DMS153 treated with DMSO at 0.1 percent for 48 hours (cell line): ENCODE data around the gene CKS1B.

Experiments used
- DNase-seq: peaks from one replicate; lab custom pipeline; 2025; ENCODE audit not compliant: unreplicated experiment; lab: John Stamatoyannopoulos, UW

Gene CKS1B

DNA sequence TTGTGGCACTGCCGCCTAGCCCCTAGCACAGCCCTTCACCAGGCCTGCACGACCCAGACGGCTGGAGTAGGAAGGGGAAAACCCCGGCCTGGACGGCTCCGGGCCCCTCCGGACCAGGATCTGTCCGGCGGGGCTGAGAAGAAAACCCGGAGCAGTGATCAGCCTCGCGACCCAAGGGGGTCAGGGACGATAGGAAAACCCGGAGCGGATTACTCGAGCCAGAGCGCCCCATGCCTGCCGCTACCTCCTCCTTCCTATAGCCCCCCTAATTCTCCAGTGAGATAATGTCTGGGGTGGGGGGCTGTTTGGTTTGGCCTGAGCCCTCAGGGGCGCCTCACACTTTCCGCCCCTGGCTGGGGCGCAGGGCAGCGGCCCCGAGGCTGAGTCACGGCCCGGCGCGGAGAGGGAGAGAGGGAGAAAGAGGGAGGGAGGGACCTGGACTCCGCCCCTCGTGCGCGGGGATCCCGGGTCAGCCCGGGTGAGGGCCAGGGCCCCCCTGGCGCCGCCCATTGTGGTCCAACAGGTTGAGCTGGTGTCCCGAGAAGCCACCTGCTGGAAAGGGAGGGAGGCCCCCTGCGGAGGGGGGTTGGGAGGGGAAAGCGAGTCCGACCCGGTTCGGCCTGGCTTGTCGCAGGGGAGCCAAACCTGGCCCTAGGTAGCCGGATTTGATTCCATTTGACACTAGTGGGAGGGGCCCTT is 26.4 kb downstream of the CKS1B start:
- DNase-seq: peak; percentile 97

DNA sequence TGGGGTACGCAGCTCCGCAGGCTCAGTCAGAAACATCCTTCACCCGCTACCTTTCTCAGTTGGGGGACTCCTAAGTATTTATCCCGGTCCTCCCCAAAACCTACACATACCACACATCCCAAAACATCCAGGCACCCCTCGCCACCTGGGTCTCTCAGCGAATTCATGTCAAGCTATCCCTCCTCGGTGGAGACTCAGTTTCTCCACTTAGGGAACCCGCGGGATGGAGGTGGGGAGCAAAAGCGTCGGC is 26.9 kb downstream of the CKS1B start:
- DNase-seq: no peak

DNA sequence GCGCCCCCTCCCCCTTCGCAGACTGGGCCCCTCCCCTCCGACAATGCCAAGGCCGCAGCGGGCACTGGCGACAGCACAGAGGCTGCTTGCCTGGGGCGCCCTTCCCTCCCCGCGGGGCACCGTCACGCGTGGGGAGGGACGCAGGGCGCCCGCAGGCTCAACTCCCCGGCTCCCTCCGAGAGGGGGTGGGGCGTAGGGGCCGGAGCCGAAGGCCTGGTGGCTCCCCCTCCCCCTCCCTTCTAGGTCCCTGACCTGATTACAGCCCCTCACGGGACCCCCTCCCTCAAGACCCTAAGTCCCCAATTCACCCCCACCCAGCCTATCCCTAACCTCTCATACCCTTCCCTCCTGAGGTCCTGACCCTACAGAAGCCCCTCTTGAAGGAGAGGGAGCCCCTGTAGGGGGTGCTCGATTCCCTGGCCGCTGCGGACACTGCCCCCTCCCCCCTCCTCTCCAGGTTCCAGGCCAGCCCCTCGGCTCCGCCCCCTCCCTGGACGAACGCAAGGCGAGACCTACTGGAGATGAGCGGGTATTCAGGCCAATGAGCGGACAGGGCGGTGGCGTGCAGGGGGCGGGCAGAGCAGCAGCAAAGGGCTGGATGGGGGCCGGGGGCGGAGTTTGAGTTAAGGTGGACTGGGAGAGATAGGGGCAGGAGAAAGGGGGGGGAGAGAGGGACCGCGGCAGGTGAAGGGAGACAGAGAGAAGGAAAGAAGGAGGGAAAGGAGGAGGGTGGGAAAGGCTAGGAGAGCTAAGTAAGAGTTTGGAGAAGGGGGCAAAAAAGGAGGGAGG is 27.4 kb downstream of the CKS1B start:
- peak; percentile 100 for DNase-seq

DNA sequence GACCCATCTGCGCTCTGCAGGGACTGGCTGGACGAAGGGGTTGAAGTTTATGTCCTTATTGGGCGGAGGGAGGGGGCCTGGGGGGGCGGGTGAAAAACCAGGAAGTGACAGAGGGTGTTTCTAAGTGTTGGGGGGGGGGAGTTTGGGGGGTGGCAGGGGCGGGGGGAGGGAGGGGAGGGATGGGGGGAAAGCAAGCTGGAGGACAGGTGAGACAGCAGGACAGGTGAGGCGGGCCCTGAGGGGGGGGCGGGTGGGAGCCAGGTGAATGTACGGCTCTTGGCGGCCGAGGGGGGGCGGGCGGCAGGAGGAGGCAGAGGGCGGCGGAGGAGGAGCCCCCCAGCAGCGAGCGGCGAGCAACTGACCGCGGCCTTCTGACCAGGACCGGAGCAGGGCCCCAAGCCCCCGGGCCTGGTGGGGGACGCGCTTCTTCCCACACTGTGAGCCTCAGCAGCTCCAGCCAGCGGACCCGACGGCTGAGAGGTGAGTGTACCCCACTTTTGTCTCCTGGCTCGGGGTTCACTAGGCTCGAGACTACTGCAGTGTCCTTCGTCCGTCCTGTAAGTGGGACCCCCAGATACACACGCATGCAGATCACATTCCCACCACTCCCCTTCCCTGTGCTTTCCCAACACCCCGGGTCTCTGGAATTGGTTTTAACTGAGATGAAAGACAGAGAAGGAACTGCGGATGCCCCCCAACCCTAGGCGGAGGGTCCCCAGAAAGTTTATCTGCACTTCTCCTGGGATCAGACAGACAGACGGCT is 28.2 kb downstream of the CKS1B start, which contains the start of gene ZBTB7B:
ZBTB7B (plus strand) TSS at position 339 of the 763 bp plus-strand sequence. CDS start 11,859 bp downstream, outside the sequence.
- no peak for DNase-seq

DNA sequence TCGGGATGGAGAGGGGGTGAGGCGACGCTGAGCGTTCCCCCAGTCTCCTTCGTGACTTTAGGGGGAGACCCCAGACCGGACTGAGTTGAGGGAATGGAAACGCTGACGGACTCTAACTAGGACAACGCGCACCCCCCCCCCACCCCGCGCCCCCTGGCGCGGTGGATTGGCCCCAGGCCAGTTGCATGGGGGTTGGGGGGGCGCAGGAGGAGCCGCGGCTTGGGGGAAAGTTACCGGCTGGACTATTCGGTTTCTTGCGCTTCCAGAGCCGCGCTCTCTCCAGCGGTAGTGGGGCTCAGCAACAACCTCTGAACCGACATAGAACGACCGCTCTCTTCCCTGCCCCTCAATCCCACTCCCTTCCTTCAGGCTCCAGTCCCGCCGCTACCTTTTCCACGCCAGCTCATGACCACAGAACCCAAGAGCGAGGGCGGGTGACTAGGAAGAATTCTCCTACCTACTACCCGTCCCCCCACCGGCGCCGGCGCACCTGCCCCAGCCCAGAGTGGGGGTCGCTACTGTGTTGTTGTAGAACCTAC is 28.8 kb downstream of the CKS1B start:
- DNase-seq: no peak

DNA sequence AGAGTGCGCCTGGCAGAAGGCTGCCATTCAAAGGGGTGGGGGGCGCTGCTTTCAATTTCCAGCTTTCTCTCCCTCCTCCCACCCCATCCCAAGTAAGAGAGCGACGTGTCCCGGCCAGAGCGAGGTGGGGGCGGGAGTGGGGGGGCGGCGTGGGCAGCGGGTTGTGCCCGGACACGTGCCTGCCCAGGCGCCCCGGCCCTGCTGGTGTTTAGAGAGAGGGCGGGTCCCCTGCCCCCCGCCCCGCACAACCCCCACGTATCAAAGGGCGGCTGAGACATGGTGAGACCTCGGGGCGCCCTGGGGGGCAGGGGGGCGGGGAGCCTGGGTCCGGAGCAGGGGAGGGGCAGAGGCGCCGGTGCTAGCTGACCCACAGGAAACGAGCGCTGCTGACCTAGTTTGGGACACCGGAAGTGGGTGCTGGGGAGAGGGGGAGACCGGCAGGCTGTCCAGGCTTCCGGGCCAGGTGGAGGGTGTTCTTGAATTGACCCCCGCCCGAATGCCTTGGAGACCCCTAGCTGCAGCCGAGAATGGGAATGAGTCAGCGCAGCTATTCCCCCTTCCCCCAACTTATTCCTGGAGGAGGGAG is 29.4 kb downstream of the CKS1B start:
- DNase-seq: no peak

DNA sequence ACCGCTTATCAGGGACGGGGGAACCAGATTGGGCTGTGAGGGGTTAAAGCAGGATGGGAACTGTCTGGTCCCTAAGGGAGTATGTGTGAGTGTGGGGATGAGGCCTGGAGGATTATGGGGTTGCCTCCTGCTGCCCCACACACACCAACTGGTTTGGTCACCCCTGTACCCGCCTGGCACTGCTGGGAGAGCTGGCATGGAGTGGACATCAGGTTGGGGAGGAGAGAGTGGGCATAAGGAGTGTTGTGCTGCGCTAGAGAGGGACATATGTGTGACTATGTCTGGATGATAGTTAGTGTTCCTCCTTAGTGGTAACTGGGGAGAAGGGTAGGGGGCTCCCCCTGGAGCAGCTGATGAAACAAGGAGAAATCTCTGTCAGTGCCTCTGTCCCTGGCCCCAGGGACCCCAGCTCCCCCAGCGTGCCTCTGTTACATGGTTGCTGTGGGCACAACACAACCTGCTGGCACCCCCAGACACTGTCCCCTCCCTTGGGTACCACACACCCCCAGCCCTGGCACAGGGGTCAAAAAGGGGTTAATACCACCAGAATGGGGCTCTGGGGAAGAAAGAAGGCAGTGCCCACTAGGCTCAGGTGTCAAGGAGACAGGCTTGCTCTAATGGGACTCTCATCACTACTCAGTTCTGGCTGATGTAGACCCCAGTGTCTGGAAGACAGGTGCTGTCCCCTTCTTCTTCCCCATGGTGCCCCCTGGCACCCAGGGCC is 30.0 kb downstream of the CKS1B start:
- no peak for DNase-seq

DNA sequence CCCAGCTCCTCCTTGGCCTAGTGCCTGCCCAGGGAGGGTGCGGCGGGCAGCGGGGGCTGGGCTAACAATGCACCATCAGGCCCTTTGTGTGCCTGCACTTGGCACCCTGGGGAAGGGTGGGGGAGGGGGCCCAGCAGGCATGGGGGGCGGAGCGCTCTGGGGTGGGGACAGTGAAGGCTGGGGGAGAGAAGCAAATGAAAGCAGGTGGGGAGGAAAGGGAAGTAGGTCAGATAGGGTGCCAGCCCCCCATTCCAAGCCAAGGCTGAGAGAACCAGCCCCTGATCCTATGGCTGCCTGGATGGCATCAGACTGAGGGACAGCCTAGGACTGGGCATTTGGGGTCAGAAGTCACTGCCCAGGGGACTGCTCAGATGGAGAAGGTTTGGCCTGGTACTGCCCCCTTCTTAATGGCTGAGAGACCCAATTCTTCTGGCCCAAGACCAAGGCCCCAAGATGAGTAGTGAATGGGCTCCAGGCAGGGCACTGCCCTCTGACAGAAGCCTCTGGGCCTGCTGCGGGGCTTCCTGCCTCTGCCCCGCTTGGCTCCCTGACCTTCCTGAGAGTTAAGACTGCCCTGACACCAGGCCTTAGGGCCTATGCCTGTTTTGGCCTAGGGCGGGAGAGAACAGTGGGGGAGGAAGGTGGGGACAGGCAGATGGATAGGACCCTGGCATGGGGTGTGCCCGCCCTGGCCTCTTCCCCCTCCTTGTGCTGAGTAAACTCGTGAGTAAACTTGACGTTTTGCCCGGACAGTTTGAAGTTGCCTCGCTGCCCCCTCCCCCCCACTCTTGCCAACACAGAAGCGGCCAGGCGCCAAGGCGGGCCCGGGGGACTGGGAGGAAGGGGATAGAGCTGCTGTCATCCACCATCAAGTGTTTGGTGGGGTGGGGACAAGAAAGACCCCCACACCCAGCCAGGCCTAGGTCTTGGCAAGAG is 30.9 kb downstream of the CKS1B start:
- DNase-seq: no peak

DNA sequence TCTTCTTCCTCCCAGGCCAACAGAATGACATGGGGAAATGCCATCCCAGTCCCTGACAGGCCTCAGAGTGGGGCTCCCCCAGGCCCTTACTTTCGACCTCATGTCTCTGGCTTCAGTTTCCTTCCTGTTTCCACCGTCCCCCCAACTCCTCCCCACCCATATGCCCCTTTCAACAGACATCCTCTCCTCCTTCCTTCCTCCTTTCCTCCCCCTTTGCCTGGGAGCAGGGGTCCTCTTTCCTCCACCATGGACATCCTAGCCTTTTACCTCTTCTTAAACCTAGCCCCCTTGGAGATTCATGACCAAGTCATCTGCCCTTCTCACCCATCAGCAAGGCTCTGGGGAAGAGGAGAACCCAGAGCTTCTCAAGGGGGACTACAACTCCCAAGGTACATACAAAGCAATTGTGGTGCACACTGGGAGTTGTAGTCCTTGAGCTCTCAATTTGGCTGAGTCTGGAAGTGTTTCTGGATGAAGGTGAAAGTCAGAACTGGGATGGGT is 32.2 kb downstream of the CKS1B start:
- no peak for DNase-seq

DNA sequence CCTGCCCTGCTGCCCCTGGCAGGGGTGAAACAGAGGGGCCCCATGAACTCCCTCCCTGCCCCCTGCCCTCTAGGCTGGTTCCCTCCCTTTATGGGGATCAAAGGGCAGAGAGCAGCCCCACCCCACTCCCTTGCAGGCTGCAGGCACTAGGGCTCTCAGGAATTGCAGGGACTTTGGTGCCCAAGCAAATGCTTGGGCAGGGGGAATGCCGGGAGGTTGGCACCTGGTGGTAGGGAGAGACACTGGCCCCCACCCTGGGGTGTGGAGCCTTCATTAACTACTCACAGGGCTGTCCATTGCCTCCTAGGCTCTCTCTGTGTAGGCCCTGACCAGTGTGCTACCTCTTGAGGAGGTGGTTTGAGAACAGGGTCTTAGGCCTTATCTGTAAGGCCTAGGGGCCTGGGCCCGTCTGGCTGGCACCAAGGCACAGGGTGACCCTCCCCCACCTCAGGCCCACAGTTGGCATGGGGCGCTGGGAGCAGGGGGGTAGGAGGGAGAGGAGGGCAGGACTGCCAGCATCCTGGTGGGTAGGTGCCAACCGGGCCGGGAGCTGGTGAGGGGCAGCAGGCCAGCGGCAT is 32.9 kb downstream of the CKS1B start:
- DNase-seq: no peak

DNA sequence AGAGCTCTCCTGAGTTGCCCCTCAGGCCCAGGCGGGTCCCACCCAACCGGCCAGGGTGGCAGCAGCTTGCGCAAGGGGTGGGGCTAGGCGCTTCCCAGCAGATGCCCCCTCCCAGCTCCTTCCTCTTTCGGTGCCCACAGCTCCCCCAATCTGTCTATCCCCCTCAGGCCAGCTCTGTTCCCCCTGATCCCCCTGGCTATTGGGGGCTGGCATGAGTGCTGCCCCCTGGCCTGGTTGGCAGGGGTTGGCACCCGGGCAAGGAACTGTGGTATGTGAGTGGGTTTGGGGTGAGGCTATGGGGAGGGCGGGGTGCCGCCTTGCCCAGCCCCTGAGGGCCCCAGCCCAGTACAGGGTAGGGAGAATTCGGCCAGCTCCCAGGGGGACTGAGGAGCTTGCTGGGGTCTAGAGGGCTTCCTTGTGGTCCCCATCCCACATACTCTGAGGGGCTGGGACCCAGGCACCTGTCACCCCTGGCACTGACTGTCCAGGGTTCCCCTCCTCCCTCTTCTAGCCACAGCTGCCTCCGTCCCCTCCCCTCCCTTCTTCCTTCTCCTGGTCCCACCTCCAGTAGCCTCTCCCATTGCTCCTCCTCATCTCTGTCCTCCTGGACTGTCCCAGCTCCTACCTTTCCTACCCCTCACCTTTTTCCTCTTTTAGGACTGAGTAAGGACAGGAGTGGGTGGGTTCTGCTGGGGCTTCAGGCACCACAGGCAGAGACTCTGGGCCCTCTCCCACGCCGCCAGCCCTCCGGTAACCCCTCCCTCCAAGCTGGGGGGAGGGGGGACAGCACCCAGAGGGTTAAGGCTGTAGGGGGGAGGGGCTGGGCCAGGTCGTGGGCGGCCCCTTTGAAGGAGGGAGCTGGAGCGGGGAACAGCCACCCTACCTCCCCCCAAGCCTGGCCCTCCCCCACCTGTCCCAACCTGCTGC is 33.8 kb downstream of the CKS1B start:
- DNase-seq: no peak

DNA sequence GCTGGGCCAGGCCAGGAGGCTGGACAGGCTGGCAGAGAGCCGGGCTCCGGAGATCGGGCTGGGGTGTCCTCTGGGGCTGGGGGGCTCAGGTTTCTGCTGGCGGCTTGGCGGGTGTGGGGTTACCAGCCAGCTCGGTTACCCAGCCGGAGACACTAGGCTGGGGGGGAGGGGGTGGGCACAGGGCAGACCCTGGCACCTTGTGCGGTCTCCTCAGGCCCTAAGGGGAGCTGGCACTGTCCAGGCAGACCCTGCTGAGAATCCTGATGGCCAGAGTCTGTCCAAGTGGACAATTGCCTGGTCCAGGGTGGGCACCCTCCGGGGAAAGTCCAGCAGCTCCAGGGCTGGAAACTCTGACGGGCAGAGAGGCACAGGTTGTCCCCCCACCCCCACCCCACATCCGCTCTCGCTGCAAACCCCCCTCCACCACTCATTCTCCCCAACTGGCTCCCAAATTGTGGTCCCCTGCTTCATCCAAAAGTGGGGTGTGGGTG is 34.8 kb downstream of the CKS1B start:
- no peak for DNase-seq

DNA sequence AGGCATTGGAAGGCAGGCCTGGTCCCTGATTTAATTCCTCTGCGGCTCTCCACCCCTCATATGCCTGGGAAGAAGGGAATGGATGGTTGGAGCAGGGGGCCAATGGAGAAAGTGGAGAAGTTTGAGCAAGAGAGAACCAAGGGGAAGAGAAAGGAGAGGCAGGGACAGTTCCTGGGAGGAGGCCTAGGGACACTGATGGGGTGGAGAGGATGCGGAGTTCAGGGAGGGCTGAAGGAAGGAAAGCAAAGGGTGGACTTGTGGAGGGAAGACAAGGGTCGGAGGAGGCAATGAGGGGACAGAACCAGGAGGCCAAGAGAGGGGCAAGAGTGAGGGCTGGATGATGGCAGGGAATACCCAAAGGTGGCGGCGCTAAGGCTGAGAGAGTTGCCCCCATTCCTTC is 35.3 kb downstream of the CKS1B start:
- no peak for DNase-seq

DNA sequence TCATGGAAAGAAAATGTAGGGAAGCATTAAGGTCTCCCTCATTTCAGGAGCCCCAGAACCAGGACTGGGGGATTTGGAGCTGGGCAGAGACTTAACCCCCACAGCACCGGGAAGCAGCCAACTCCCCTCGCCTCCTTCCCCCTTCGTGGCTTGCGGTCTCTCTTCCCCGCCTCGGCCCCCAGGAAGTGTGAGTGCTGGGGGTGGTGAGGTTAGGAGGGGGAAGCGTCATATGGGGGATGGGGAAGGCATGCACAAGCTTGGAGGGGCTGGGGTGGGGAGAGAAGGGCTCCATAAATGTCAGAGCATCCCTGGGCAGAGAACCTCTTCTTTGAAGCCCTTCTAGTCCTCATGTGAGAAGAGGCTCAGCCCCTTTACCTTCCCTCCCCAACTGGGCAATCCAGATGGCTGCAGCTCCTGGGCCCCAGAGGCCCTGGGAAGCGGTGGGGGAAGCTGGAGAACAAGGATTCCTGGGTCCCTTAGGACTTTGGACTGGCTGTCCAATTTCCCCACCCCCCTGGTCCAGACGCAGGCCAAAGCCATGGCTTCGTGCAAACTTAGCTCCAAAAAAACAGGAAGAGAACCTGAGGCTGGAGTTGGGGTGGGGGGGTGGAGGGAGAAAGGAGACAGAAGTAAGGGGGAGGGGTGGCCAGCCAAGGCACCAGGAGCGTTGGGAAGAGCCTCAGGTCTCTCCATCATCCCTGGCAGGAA is 35.9 kb downstream of the CKS1B start:
- no peak for DNase-seq

DNA sequence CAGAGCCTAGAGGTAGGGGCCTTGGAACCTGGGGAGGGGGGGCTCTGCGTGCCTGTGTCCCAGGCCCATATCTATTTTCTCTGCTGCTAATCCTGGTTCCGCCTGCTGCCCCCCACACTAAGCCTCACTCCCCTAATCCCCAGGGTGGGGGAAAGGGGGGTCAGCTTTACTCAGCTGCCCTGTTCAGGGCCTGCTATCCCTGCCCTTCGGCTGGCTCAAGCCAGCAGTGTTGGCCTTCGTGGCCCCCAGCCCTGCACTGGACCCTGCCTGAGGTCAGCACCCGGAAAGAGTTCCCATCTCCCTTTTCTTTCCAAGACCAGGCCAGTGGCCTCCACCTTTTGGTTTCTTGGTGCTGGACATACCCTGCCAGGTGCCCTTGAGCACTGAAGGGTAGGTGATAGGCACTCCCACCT is 36.5 kb downstream of the CKS1B start:
- DNase-seq: no peak

DNA sequence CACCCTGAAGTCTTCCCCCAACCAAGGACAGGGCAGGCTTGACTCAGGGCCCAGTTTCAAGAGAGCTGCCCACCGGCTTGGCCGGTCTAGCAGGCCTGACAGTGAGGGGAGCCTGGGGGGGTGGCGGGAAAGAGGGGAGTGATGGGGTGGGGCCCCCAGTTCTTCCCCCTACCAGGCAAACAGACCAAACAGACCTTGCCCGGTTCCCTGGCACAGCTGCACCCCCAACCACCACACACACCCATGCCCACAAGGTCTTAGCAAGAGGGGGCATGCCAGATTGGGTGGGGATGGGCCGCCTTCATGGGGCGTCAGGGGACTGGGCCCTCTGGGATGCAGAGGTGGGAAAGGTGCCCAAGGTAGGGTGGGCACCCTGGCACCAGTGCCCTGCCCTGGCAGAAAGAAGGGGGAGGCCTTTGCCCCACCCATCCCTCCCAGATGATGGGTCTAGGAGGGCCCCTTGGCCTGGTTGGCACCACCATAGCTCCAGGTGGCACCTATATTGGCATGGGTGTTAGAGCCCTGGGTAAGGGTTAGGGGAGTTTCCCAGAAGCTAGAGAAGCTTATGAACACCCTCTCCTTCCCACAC is 37.0 kb downstream of the CKS1B start:
- no peak for DNase-seq

DNA sequence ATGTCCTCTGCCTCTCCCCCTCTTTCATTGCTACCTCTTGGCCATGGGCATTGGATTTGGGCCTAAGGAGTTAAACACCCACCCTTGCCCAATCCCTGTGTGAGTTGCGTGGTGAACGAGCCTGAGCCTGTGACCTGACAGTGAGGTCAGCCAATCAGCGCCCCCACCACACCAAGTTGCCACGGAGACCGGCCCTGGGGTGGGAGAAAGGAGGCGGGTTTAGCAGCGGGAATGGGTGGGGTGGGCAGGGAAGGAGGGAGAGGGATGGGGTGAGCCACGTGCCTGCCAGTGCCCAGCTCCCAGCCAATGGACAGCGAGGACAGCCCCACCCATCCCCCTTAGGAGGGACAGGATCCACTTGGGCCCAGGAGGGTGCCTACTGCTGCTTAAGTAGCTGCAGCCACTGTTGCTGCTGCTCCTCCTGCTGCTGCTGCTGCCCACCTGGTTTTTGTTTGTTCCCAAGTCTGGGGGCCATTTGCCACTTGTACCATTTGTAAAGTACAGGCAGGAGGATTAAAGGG is 37.6 kb downstream of the CKS1B start:
- no peak for DNase-seq
